Osteoblast (primary cell): ENCODE measurements around the gene ITGA2. TPM values are rescaled to one million over a fixed set of nuclear protein-coding genes. Genes with fewer than 3 reads are reported as not detected.

Source experiments
- DNase-seq: peaks from one replicate; pipeline ENCODE4 v3.0.0; 2011; ENCODE audit warnings: low spot score, mixed read lengths; ENCODE audit not compliant: insufficient read length; ENCODE audit errors: missing footprints
- H2AFZ ChIP-seq: 2 replicates; pipeline ENCODE4 v1.6.0; 2011; ENCODE audit warnings: mild to moderate bottlenecking, low read length
- H3K27ac ChIP-seq: 2 replicates; pipeline ENCODE4 v1.5.1; 2011; ENCODE audit warnings: mild to moderate bottlenecking, low read depth, low read length, moderate library complexity
- H3K27me3 ChIP-seq: 2 replicates; pipeline ENCODE4 v1.6.0; 2012; ENCODE audit warnings: mild to moderate bottlenecking, control low read depth, inconsistent platforms, low read length, moderate library complexity; ENCODE audit not compliant: insufficient read depth
- H3K36me3 ChIP-seq: 2 replicates; pipeline ENCODE4 v1.5.1; 2011; ENCODE audit warnings: mild to moderate bottlenecking, low read length, control low read depth, moderate library complexity; ENCODE audit not compliant: insufficient read depth
- H3K4me1 ChIP-seq: 2 replicates; pipeline ENCODE4 v1.5.1; 2011; ENCODE audit warnings: mild to moderate bottlenecking, low read length, control low read depth, moderate library complexity; ENCODE audit not compliant: insufficient read depth
- H3K4me2 ChIP-seq: 2 replicates; pipeline ENCODE4 v1.6.0; 2011; ENCODE audit warnings: mild to moderate bottlenecking, low read length; ENCODE audit not compliant: insufficient read depth
- H3K4me3 ChIP-seq: fragments of 200-600 bp; sonication (generic); 3 replicates; pipeline ENCODE4 v1.5.1; 2012; ENCODE audit warnings: mild to moderate bottlenecking, low read length, inconsistent platforms; ENCODE audit not compliant: insufficient read depth
- H3K79me2 ChIP-seq: 2 replicates; pipeline ENCODE4 v1.6.0; 2012; ENCODE audit warnings: mild to moderate bottlenecking, low read length, control low read depth, inconsistent platforms; ENCODE audit not compliant: insufficient read depth
- H3K9me3 ChIP-seq: 2 replicates; pipeline ENCODE4 v1.5.1; 2011; ENCODE audit warnings: low read depth, low read length, control low read depth
- H4K20me1 ChIP-seq: 2 replicates; pipeline ENCODE4 v1.6.0; 2012; ENCODE audit warnings: mild to moderate bottlenecking, low read length, control low read depth; ENCODE audit not compliant: insufficient read depth
- CTCF ChIP-seq: IDR thresholded peaks from 2 replicates; pipeline ENCODE4 v1.5.1; 2011; ENCODE audit warnings: mild to moderate bottlenecking, low read depth, low read length, moderate library complexity; ENCODE audit errors: extremely low read depth
- total RNA-seq: library from RNA; depleted of rRNA; stranded (reverse); fragments of >200 nt; gene quantifications from 2 replicates; pipeline ENCODE4 v1.2.3, GENCODE V29; 2012

The ITGA2 gene
- total RNA-seq, 1 donor: 2.9 TPM

- Histone ChIP-seq H3K36me3 (no peaks in the 10 kb centered on the region), H3K4me2 (no peak overlapping the region), H3K79me2 (no peaks in the 10 kb centered on the region), H3K27me3 (no peaks in the 10 kb centered on the region), H3K4me1 (peaks cover 9% of the 10 kb centered on the region), H4K20me1 (no peaks in the 10 kb centered on the region), H3K9me3 (no peaks in the 10 kb centered on the region), H2AFZ (no peak overlapping the region), H3K4me3 (no peak overlapping the region), H3K27ac (no peak overlapping the region)
- no peak for TF ChIP-seq CTCF
- no peak for DNase-seq
Measured at GRCh38 chr5:53087171-53087570, 98.0 kb downstream of the ITGA2 start.

- Histone ChIP-seq H3K9me3 (no peaks in the 10 kb centered on the region), H3K4me3 (no peak overlapping the region), H2AFZ (no peak overlapping the region), H3K4me2 (no peak overlapping the region), H3K79me2 (no peaks in the 10 kb centered on the region), H3K27ac (no peak overlapping the region), H3K4me1 (peaks cover 9% of the 10 kb centered on the region), H3K27me3 (no peaks in the 10 kb centered on the region), H3K36me3 (no peaks in the 10 kb centered on the region), H4K20me1 (no peaks in the 10 kb centered on the region)
- no peak for TF ChIP-seq CTCF
- DNase-seq: no peak
Measured at GRCh38 chr5:53087621-53088121, 98.5 kb downstream of the ITGA2 start.

- Histone ChIP-seq H3K27ac (no peak overlapping the region), H4K20me1 (no peaks in the 10 kb centered on the region), H3K36me3 (no peaks in the 10 kb centered on the region), H3K4me3 (no peak overlapping the region), H3K79me2 (no peaks in the 10 kb centered on the region), H3K4me2 (peak overlapping the region; percentile 14), H2AFZ (no peak overlapping the region), H3K9me3 (no peaks in the 10 kb centered on the region), H3K27me3 (no peaks in the 10 kb centered on the region), H3K4me1 (peaks cover 9% of the 10 kb centered on the region)
- TF ChIP-seq CTCF: no peak
- no peak for DNase-seq
Measured at GRCh38 chr5:53089481-53089991, 100.4 kb downstream of the ITGA2 start.

GRCh38 chr5:53090229-53090628, 101.1 kb downstream of the ITGA2 start:
- Histone ChIP-seq H3K79me2 (no peaks in the 10 kb centered on the region), H3K4me1 (peaks cover 9% of the 10 kb centered on the region), H3K4me2 (no peak overlapping the region), H4K20me1 (no peaks in the 10 kb centered on the region), H3K36me3 (peaks cover 6% of the 10 kb centered on the region), H3K9me3 (no peaks in the 10 kb centered on the region), H2AFZ (no peak overlapping the region), H3K27ac (no peak overlapping the region), H3K4me3 (no peak overlapping the region), H3K27me3 (no peaks in the 10 kb centered on the region)
- TF ChIP-seq CTCF: no peak
- no peak for DNase-seq
